Astrocyte (in vitro differentiated cells and primary cell): ENCODE results near the gene EDA. TPM values are rescaled to one million over a fixed set of nuclear protein-coding genes. Genes with fewer than 3 reads are reported as not detected.

Experiments
- DNase-seq: peaks from one replicate; pipeline ENCODE4 v3.0.0-alpha.2; 2010; ENCODE audit warnings: low read depth
- FAIRE-seq: peaks from 2 replicates; lab custom pipeline; 2011; peaks lifted over from hg19 to GRCh38; lab: Jason Lieb, UNC
- H2AFZ ChIP-seq: 2 replicates; pipeline ENCODE4 v1.6.0; 2012; ENCODE audit warnings: low read depth, low read length, inconsistent platforms
- H3K27ac ChIP-seq: 2 replicates; pipeline ENCODE4 v1.5.1; 2011; ENCODE audit warnings: low read depth, low read length, inconsistent platforms
- H3K27me3 ChIP-seq: 2 replicates; pipeline ENCODE4 v1.6.0; 2011; ENCODE audit warnings: low read length, inconsistent platforms; ENCODE audit not compliant: insufficient read depth
- H3K36me3 ChIP-seq: 2 replicates; pipeline ENCODE4 v1.5.1; 2011; ENCODE audit warnings: low read length, inconsistent platforms; ENCODE audit not compliant: insufficient read depth
- H3K4me1 ChIP-seq: 2 replicates; pipeline ENCODE4 v1.5.1; 2011; ENCODE audit warnings: low read length, inconsistent platforms; ENCODE audit not compliant: insufficient read depth
- H3K4me2 ChIP-seq: 2 replicates; pipeline ENCODE4 v1.6.0; 2012; ENCODE audit warnings: low read length, inconsistent platforms
- H3K4me3 ChIP-seq: 2 replicates; pipeline ENCODE4 v1.5.1; 2011; ENCODE audit warnings: low read depth, mild to moderate bottlenecking, low read length, inconsistent platforms; ENCODE audit not compliant: insufficient read depth
- H3K79me2 ChIP-seq: 2 replicates; pipeline ENCODE4 v1.6.0; 2012; ENCODE audit warnings: mild to moderate bottlenecking, low read length, inconsistent platforms; ENCODE audit not compliant: insufficient read depth
- H3K9ac ChIP-seq: 2 replicates; pipeline ENCODE4 v1.6.0; 2012; ENCODE audit warnings: mild to moderate bottlenecking, low read length, inconsistent platforms
- H3K9me3 ChIP-seq: 2 replicates; pipeline ENCODE4 v1.5.1; 2012; ENCODE audit warnings: low read depth, mild to moderate bottlenecking, low read length, inconsistent platforms; ENCODE audit not compliant: insufficient read depth
- H4K20me1 ChIP-seq: 2 replicates; pipeline ENCODE4 v1.6.0; 2012; ENCODE audit warnings: low read length, inconsistent platforms; ENCODE audit not compliant: insufficient read depth
- H3K27ac Mint-ChIP-seq: one replicate; pipeline ENCODE4 v1.8.0; 2021; ENCODE audit warnings: mild to moderate bottlenecking, mixed read lengths; ENCODE audit not compliant: unreplicated experiment
- H3K27me3 Mint-ChIP-seq: one replicate; pipeline ENCODE4 v1.8.0; 2021; ENCODE audit warnings: low read depth, mixed read lengths; ENCODE audit not compliant: unreplicated experiment
- H3K36me3 Mint-ChIP-seq: one replicate; pipeline ENCODE4 v1.8.0; 2021; ENCODE audit warnings: low read depth, mixed read lengths; ENCODE audit not compliant: unreplicated experiment
- H3K4me1 Mint-ChIP-seq: one replicate; pipeline ENCODE4 v1.8.0; 2021; ENCODE audit warnings: low read depth, mixed read lengths; ENCODE audit not compliant: unreplicated experiment
- H3K4me3 Mint-ChIP-seq: one replicate; pipeline ENCODE4 v1.8.0; 2021; ENCODE audit warnings: mild to moderate bottlenecking, moderate library complexity, mixed read lengths; ENCODE audit not compliant: unreplicated experiment
- H3K9me3 Mint-ChIP-seq: one replicate; pipeline ENCODE4 v1.8.0; 2021; ENCODE audit warnings: mild to moderate bottlenecking, mixed read lengths; ENCODE audit not compliant: unreplicated experiment
- CTCF ChIP-seq: IDR thresholded peaks from 2 replicates; pipeline ENCODE4 v1.5.1; 2011; ENCODE audit warnings: low read depth, mild to moderate bottlenecking, inconsistent platforms, low read length, moderate library complexity; ENCODE audit not compliant: insufficient read depth
- EZH2 ChIP-seq: IDR thresholded peaks from 2 replicates; pipeline ENCODE4 v1.6.1; 2012; ENCODE audit warnings: mild to moderate bottlenecking, low read length, inconsistent platforms; ENCODE audit not compliant: insufficient read depth
- total RNA-seq: library from RNA; stranded (reverse); gene quantifications from 2 replicates; pipeline ENCODE4 v1.2.1, GENCODE V29; 2021

The EDA gene
- total RNA-seq, 1 donor from 2014 or later: 1.8 TPM

DNA sequence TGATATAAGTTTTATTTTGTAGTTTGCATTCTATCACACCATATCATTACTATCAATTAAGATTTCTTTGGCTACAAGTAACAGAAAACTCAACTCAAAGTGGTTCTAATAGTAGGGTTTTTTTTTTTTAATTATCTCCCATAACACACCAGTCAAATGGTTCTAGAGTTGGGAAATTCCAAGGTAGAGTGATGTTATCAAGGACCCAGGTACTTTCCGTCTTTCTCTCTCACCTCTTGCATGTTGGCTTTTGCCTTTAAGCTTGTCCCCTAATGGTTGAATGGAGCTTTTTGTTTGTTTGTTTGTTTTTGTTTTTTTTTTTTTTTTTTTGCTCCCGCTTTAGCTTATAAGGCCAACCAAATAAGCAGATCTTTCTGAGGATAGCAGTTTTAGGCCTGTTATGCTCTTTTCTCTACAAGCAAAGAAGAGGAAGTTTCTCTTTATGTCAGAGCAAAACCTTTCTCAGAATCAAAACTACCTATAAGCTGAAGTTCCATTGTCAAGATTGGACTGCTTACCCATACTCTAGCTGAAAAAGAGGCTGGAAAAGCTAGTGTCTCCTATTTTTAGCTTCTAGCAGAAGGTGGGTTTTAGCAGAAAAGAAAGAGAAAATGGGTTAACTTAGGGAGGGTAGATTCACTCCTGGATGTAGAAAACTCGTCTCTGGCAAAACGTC, 177.5 kb downstream of the EDA start:
- H3K4me1 ChIP-seq: no peaks in the 10 kb centered on the region
- no peak overlapping the region for H3K4me3 ChIP-seq
- no peak overlapping the region for H3K4me3 Mint-ChIP-seq
- H3K79me2 ChIP-seq: no peaks in the 10 kb centered on the region
- H3K9me3 ChIP-seq: no peaks in the 10 kb centered on the region
- FAIRE-seq (peak; percentile 58), DNase-seq (no peak)
- no peaks in the 10 kb centered on the region for H3K36me3 ChIP-seq
- no peak overlapping the region for H3K9ac ChIP-seq
- H3K9me3 Mint-ChIP-seq: no peaks in the 10 kb centered on the region
- H3K27me3 Mint-ChIP-seq: no peaks in the 10 kb centered on the region
- no peak overlapping the region for H2AFZ ChIP-seq
- no peak overlapping the region for H3K27ac Mint-ChIP-seq
- no peaks in the 10 kb centered on the region for H3K36me3 Mint-ChIP-seq
- no peak for TF ChIP-seq CTCF
- no peak for TF ChIP-seq EZH2
- H3K4me2 ChIP-seq: no peak overlapping the region
- H3K27ac ChIP-seq: no peak overlapping the region
- H3K27me3 ChIP-seq: no peaks in the 10 kb centered on the region
- no peaks in the 10 kb centered on the region for H4K20me1 ChIP-seq
- no peaks in the 10 kb centered on the region for H3K4me1 Mint-ChIP-seq

DNA sequence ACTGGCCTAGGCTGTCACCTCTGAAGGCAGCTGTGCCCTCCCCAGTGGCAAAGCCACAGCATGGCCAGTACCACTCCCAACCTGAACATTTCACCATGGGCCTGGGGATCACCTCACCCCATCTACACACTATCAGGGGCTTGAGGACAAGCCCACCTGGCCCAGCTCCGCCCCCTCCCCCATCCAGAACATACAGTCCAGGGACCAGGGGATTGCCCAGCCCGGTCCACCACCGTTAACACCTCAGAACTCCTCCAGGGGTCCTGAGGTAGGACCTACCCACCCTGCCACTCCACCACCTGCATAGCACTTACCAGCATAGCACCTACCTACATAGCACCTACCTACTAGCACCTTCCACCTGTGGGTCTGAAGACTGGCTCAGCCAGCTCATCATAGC, 179.8 kb downstream of the EDA start:
- Mint-ChIP-seq H3K36me3 (no peaks in the 10 kb centered on the region), H3K9me3 (no peaks in the 10 kb centered on the region), H3K4me3 (no peak overlapping the region), H3K27ac (no peak overlapping the region), H3K27me3 (no peaks in the 10 kb centered on the region), H3K4me1 (no peaks in the 10 kb centered on the region)
- Histone ChIP-seq H3K4me2 (no peak overlapping the region), H3K9ac (no peak overlapping the region), H3K4me1 (no peaks in the 10 kb centered on the region), H3K79me2 (no peaks in the 10 kb centered on the region), H3K36me3 (no peaks in the 10 kb centered on the region), H2AFZ (no peak overlapping the region), H3K4me3 (no peak overlapping the region), H4K20me1 (no peaks in the 10 kb centered on the region), H3K27ac (no peak overlapping the region), H3K27me3 (no peaks in the 10 kb centered on the region), H3K9me3 (no peaks in the 10 kb centered on the region)
- TF ChIP-seq EZH2: no peak
- TF ChIP-seq CTCF: no peak
- DNase-seq (no peak), FAIRE-seq (no peak)

DNA sequence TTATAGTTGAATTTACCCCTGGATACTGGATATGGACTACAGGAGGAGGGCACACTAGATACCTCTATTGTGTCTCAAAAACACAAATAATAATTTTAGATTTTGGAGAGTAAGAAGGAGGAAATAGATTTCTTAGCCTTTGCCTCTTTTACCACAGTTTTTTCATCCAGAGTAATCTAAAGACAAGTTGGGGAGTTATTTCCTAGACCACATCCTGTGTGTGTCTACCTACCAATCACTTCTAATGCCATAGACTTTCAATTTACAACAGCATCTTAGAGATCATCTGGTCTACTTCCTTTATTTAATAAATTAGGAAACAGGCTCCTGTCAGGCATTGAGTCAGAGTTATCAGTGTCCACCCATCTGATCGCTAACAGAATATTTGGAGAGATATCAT, 191.5 kb downstream of the EDA start:
- no peak overlapping the region for H2AFZ ChIP-seq
- no peaks in the 10 kb centered on the region for H3K79me2 ChIP-seq
- H3K4me3 ChIP-seq: no peak overlapping the region
- no peaks in the 10 kb centered on the region for H3K36me3 ChIP-seq
- H3K27ac ChIP-seq: no peak overlapping the region
- H3K9me3 Mint-ChIP-seq: no peaks in the 10 kb centered on the region
- no peak overlapping the region for H3K4me2 ChIP-seq
- no peak overlapping the region for H3K4me3 Mint-ChIP-seq
- H3K4me1 ChIP-seq: no peaks in the 10 kb centered on the region
- TF ChIP-seq EZH2 (no peak), CTCF (no peak)
- H3K36me3 Mint-ChIP-seq: no peaks in the 10 kb centered on the region
- no peak overlapping the region for H3K9ac ChIP-seq
- no peaks in the 10 kb centered on the region for H3K27me3 Mint-ChIP-seq
- H4K20me1 ChIP-seq: no peaks in the 10 kb centered on the region
- H3K27me3 ChIP-seq: no peaks in the 10 kb centered on the region
- FAIRE-seq: peak; percentile 69
- no peaks in the 10 kb centered on the region for H3K9me3 ChIP-seq
- no peaks in the 10 kb centered on the region for H3K4me1 Mint-ChIP-seq
- no peak for DNase-seq
- no peak overlapping the region for H3K27ac Mint-ChIP-seq
